GM21447 (cell line): ENCODE results near the gene PPP1R12B.
"Not testable (repeated sequence)": the region's sequence is repeated elsewhere in the genome, so short reads cannot be mapped to it uniquely, and the experiment has no call there.

Experiments used
- ATAC-seq: cut with Tn5 transposase; IDR thresholded peaks from one replicate; pipeline ENCODE4 v1.9.1; 2021; ENCODE audit not compliant: unreplicated experiment

The PPP1R12B gene

GRCh38 chr1:202343652-202344349 lies 4.7 kb upstream of the PPP1R12B start:
- ATAC-seq, result no peak

- ATAC-seq, result no peak
Measured at GRCh38 chr1:202348005-202348508, 442 bp upstream of the PPP1R12B start.

GRCh38 chr1:202349206-202349928 lies 868 bp downstream of the PPP1R12B start:
- no peak for ATAC-seq

GRCh38 chr1:202351725-202352124 lies 3.2 kb downstream of the PPP1R12B start:
- no peak for ATAC-seq

GRCh38 chr1:202352583-202353197 lies 4.2 kb downstream of the PPP1R12B start:
- ATAC-seq, result not testable (repeated sequence)

GRCh38 chr1:202355944-202356553 lies 7.5 kb downstream of the PPP1R12B start:
- no peak for ATAC-seq

GRCh38 chr1:202357506-202357905 lies 9.0 kb downstream of the PPP1R12B start:
- no peak for ATAC-seq

GRCh38 chr1:202361224-202361623 lies 12.7 kb downstream of the PPP1R12B start:
- ATAC-seq, result no peak

GRCh38 chr1:202361701-202362100 lies 13.2 kb downstream of the PPP1R12B start:
- ATAC-seq, result no peak

GRCh38 chr1:202362212-202362611 lies 13.7 kb downstream of the PPP1R12B start:
- no peak for ATAC-seq

- no peak for ATAC-seq
Measured at GRCh38 chr1:202365092-202365815, 16.8 kb downstream of the PPP1R12B start.

- no peak for ATAC-seq
Measured at GRCh38 chr1:202367271-202367670, 18.8 kb downstream of the PPP1R12B start.

- not testable (repeated sequence) for ATAC-seq
Measured at GRCh38 chr1:202370906-202371305, 22.4 kb downstream of the PPP1R12B start.

- ATAC-seq, result no peak
Measured at GRCh38 chr1:202374099-202374498, 25.6 kb downstream of the PPP1R12B start.

GRCh38 chr1:202375175-202375574 lies 26.7 kb downstream of the PPP1R12B start:
- ATAC-seq, result not testable (repeated sequence)

- no peak for ATAC-seq
Measured at GRCh38 chr1:202376247-202376646, 27.7 kb downstream of the PPP1R12B start.

GRCh38 chr1:202379884-202380529 lies 31.5 kb downstream of the PPP1R12B start:
- ATAC-seq, result not testable (repeated sequence)

- ATAC-seq, result not testable (repeated sequence)
Measured at GRCh38 chr1:202380535-202380934, 32.0 kb downstream of the PPP1R12B start.

GRCh38 chr1:202381867-202382266 lies 33.4 kb downstream of the PPP1R12B start:
- ATAC-seq, result not testable (repeated sequence)

GRCh38 chr1:202395831-202396230 lies 47.3 kb downstream of the PPP1R12B start:
- ATAC-seq, result not testable (repeated sequence)
